Measurements from ENCODE around the gene RHOU. TPM values are rescaled to one million over a fixed set of nuclear protein-coding genes. Genes with fewer than 3 reads are reported as not detected.

The RHOU gene
- total RNA-seq, 1 experiment from 2014 or later = 3.2 TPM

- H3K27ac ChIP-seq = no peak overlapping the region
- no peaks in the 10 kb centered on the region for H3K4me1 ChIP-seq
- H3K36me3 ChIP-seq = no peaks in the 10 kb centered on the region
- no peaks in the 10 kb centered on the region for H3K9me3 ChIP-seq (replicated peaks)
- no peak for DNase-seq
- no peak overlapping the region for H3K4me3 ChIP-seq
- H3K27me3 ChIP-seq = no peaks in the 10 kb centered on the region
Measured at GRCh38 chr1:228745497-228745896, 10.2 kb downstream of the RHOU start.

DNA sequence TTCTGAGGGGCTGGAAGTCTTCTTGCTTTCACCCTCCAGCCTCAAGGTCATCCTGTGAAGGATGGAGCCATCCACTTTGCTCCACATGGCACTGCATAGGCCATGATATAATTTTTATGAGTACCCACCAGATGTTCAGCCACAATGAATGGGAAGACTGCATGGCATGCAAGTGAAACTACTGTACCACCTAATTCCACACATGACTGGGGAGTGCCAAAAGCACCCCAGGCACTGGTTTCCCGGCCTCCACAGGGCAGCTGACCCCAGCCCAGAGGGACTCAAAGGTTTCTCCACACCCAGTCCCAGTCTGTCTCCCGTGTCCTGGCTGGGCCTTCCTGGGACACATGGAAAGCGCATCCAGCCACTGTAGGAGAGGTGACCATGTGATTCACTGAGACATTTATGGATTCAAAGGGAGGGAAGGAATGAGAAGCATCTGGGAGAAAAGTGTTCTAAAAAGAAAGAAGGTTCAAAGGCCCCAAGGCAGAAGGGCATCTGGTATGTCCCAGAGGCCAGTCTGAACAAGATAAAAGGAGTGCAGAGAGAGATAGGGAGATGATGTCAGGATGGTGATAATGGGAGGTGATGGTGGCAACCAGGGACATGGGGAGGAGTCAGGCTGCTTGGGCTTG lies 12.1 kb downstream of the RHOU start:
- Histone ChIP-seq H3K27ac (no peak overlapping the region), H3K9me3 (replicated peaks) (no peaks in the 10 kb centered on the region), H3K36me3 (no peaks in the 10 kb centered on the region), H3K4me1 (no peaks in the 10 kb centered on the region), H3K4me3 (no peak overlapping the region), H3K27me3 (no peaks in the 10 kb centered on the region)
- DNase-seq = no peak

GRCh38 chr1:228748029-228748428 lies 12.8 kb downstream of the RHOU start:
- no peak overlapping the region for H3K27ac ChIP-seq
- no peak overlapping the region for H3K4me3 ChIP-seq
- H3K4me1 ChIP-seq = no peaks in the 10 kb centered on the region
- no peak for DNase-seq
- no peaks in the 10 kb centered on the region for H3K27me3 ChIP-seq
- no peaks in the 10 kb centered on the region for H3K9me3 ChIP-seq (replicated peaks)
- H3K36me3 ChIP-seq = no peaks in the 10 kb centered on the region

GRCh38 chr1:228748431-228748830 lies 13.2 kb downstream of the RHOU start:
- no peaks in the 10 kb centered on the region for H3K27me3 ChIP-seq
- H3K4me3 ChIP-seq = no peak overlapping the region
- H3K27ac ChIP-seq = no peak overlapping the region
- no peaks in the 10 kb centered on the region for H3K4me1 ChIP-seq
- no peaks in the 10 kb centered on the region for H3K9me3 ChIP-seq (replicated peaks)
- DNase-seq = no peak
- H3K36me3 ChIP-seq = no peaks in the 10 kb centered on the region

- Histone ChIP-seq H3K27me3 (no peaks in the 10 kb centered on the region), H3K4me3 (no peak overlapping the region), H3K36me3 (no peaks in the 10 kb centered on the region), H3K4me1 (no peaks in the 10 kb centered on the region), H3K9me3 (replicated peaks) (no peaks in the 10 kb centered on the region), H3K27ac (no peak overlapping the region)
- DNase-seq = no peak
Measured at GRCh38 chr1:228749765-228750164, 14.5 kb downstream of the RHOU start.

- Histone ChIP-seq H3K4me3 (no peak overlapping the region), H3K4me1 (no peaks in the 10 kb centered on the region), H3K36me3 (no peaks in the 10 kb centered on the region), H3K9me3 (replicated peaks) (no peaks in the 10 kb centered on the region), H3K27ac (no peak overlapping the region), H3K27me3 (no peaks in the 10 kb centered on the region)
- DNase-seq = no peak
Measured at GRCh38 chr1:228750915-228751314, 15.6 kb downstream of the RHOU start.

GRCh38 chr1:228751360-228752098 lies 16.2 kb downstream of the RHOU start:
- H3K27ac ChIP-seq = no peak overlapping the region
- H3K36me3 ChIP-seq = no peaks in the 10 kb centered on the region
- no peak overlapping the region for H3K4me3 ChIP-seq
- no peak for DNase-seq
- no peaks in the 10 kb centered on the region for H3K4me1 ChIP-seq
- H3K9me3 ChIP-seq (replicated peaks) = no peaks in the 10 kb centered on the region
- no peaks in the 10 kb centered on the region for H3K27me3 ChIP-seq

DNA sequence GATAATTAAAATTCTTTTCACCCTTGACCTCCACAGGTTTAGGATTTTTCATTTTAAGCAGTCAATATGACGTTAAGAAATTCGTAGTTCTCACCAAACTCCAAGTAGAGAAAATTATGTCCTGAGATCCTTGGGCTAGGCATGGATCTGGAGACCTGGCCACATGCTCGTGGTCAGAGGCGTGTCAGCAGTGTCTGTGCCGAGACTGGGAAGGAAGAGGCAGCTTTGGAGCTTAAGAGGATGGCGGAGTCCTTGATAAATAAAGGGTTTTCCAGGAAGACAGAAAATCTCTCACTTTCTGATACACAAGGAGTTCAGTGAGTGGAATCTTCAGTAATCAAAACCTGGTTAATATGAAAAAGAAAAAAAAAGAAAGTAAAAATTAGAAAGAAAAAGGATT lies 17.0 kb downstream of the RHOU start:
- no peak overlapping the region for H3K27ac ChIP-seq
- H3K4me1 ChIP-seq = no peaks in the 10 kb centered on the region
- H3K27me3 ChIP-seq = no peaks in the 10 kb centered on the region
- no peak for DNase-seq
- H3K9me3 ChIP-seq (replicated peaks) = no peaks in the 10 kb centered on the region
- H3K36me3 ChIP-seq = no peaks in the 10 kb centered on the region
- H3K4me3 ChIP-seq = no peak overlapping the region

- DNase-seq = no peak
- Histone ChIP-seq H3K4me3 (no peak overlapping the region), H3K27ac (no peak overlapping the region), H3K9me3 (replicated peaks) (no peaks in the 10 kb centered on the region), H3K4me1 (no peaks in the 10 kb centered on the region), H3K27me3 (no peaks in the 10 kb centered on the region), H3K36me3 (no peaks in the 10 kb centered on the region)
Measured at GRCh38 chr1:228752675-228753265, 17.5 kb downstream of the RHOU start.

- no peak overlapping the region for H3K27ac ChIP-seq
- no peaks in the 10 kb centered on the region for H3K9me3 ChIP-seq (replicated peaks)
- H3K4me1 ChIP-seq = no peaks in the 10 kb centered on the region
- no peak for DNase-seq
- no peak overlapping the region for H3K4me3 ChIP-seq
- H3K36me3 ChIP-seq = no peaks in the 10 kb centered on the region
- H3K27me3 ChIP-seq = no peaks in the 10 kb centered on the region
Measured at GRCh38 chr1:228753287-228753686, 18.0 kb downstream of the RHOU start.

DNA sequence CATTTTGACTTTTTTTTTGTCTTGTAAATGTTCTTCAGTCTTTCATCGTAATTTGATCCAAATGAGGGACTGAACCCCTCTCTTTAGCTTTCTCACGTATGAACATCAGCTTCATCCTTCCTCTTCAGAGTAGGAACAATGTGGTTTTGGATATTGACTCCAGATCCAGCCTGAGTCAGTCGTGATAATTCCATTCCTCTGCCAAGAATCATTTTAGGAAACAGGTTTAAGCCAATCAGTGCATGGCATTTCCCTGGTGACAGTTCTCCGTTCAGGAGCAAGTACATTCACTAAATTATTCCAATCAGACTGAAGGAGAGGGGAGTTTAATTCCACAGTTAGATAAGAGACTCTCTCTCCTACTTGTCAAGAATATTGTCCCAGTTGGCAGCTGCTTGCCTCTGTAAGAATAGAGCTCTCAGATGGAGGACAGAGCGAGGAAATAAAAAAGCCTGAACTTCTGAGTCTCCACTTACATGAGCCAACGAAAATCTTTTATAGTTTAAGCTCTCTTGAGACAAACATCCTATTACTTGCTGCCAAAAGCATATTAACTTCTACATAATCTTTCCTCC lies 18.6 kb downstream of the RHOU start:
- H3K27me3 ChIP-seq = no peaks in the 10 kb centered on the region
- no peaks in the 10 kb centered on the region for H3K9me3 ChIP-seq (replicated peaks)
- H3K27ac ChIP-seq = no peak overlapping the region
- DNase-seq = no peak
- H3K4me1 ChIP-seq = no peaks in the 10 kb centered on the region
- H3K36me3 ChIP-seq = no peaks in the 10 kb centered on the region
- no peak overlapping the region for H3K4me3 ChIP-seq

DNA sequence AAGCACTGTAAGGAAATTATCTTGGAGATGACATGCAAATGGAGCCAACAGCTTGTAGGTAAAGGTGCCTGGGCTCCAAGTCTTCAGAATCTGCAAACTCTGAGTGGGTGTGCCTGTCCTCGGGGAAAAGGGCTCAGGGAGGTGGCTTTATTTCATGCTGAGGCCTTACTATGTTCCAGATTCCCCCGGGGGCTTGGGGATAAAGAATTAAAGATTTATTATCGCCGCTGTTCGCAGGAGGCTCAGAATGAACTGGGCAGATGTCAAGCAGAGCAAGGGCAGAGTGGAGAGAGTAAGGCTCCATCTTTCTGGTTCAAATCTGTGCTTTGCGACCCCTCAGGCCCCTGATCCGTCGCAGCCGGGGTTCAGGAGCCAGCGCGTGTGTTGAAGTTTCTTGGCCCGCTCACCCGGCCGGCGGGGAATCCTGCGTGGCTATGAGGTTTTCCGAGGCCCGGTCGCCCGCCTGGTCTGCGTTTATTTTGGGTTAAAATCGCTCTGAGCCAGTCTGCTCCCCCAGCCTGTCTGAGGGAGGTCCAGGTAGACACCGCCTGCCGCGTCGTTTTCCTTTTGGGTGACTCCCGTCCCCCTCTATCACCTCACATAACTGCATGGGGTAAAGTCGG lies 19.5 kb downstream of the RHOU start:
- H3K9me3 ChIP-seq (replicated peaks) = no peaks in the 10 kb centered on the region
- no peaks in the 10 kb centered on the region for H3K27me3 ChIP-seq
- H3K27ac ChIP-seq = no peak overlapping the region
- DNase-seq = no peak
- no peak overlapping the region for H3K4me3 ChIP-seq
- H3K36me3 ChIP-seq = no peaks in the 10 kb centered on the region
- H3K4me1 ChIP-seq = no peaks in the 10 kb centered on the region

DNA sequence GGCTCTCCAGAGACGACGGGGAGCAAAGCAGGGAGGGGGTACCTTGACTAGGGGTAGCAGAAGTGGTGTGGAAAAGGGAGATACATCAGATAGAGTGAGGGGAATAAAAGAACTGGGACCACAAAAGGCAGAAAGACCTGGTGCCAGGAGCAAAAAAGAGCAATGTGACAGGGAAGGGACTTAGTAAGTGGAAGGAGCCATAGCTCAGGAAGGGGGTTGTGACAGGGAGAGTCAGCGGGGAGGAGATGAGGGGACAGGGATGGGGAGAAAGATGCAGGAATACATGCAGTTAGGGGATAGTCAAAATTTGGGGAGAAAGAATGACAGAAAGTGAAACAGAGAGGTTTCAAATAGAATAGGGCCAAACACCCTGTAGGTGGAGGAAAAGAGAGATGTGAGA lies 20.5 kb downstream of the RHOU start:
- H3K9me3 ChIP-seq (replicated peaks) = no peaks in the 10 kb centered on the region
- H3K27me3 ChIP-seq = no peaks in the 10 kb centered on the region
- H3K4me1 ChIP-seq = no peaks in the 10 kb centered on the region

DNA sequence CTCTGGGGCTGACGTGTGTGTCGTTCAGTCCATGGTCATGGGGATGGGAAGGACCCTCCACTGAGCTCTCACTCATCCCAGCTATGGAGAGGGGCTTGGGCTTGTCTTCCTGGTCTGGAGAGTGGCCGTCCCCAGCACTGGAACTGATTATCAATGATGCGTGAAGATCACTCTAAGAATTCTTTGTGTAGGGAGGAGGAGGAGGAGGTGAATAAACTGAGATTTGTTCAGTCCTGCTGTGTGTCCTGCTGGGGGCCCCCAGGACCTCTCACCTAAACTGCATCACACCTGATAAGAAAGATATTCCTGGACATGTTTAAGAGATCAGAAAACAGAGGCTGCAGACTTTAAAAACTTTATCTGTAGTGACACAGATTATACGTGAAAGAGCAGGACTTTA lies 21.2 kb downstream of the RHOU start:
- Histone ChIP-seq H3K27ac (no peak overlapping the region), H3K4me3 (no peak overlapping the region), H3K4me1 (no peaks in the 10 kb centered on the region), H3K36me3 (no peaks in the 10 kb centered on the region), H3K9me3 (replicated peaks) (no peaks in the 10 kb centered on the region), H3K27me3 (no peaks in the 10 kb centered on the region)
- DNase-seq = no peak

More for the DNA sequence above, 20.5 kb downstream of the RHOU start:
- no peak overlapping the region for H3K4me3 ChIP-seq
- DNase-seq = no peak
- no peak overlapping the region for H3K27ac ChIP-seq
- H3K36me3 ChIP-seq = no peaks in the 10 kb centered on the region

- H3K9me3 ChIP-seq (replicated peaks) = no peaks in the 10 kb centered on the region
- DNase-seq = no peak
- no peak overlapping the region for H3K4me3 ChIP-seq
- H3K27me3 ChIP-seq = no peaks in the 10 kb centered on the region
- no peaks in the 10 kb centered on the region for H3K4me1 ChIP-seq
- no peak overlapping the region for H3K27ac ChIP-seq
- H3K36me3 ChIP-seq = no peaks in the 10 kb centered on the region
Measured at GRCh38 chr1:228758447-228758846, 23.2 kb downstream of the RHOU start.

Measured in SJCRH30 (cell line).